Neural cell (in vitro differentiated cells): Measurements from ENCODE around the gene AGBL5. TPM values are rescaled to one million over a fixed set of nuclear protein-coding genes. Genes with fewer than 3 reads are reported as not detected.

ENCODE experiments used
- H2AFZ ChIP-seq: fragments of 200-600, 300-800 bp; sonication (generic), shearing (Covaris generic); 2 replicates; pipeline ENCODE4 v1.6.0; 2014; ENCODE audit warnings: low read depth, mild to moderate bottlenecking, antibody characterized with exemption, low read length, moderate library complexity
- H3F3A ChIP-seq: fragments of 200-600 bp; shearing (Covaris generic); 2 replicates; pipeline ENCODE4 v1.6.1; 2016; ENCODE audit warnings: mild to moderate bottlenecking, moderate library complexity, mixed read lengths, antibody characterized with exemption, low read length; ENCODE audit not compliant: insufficient read depth, poor library complexity, severe bottlenecking
- H3K27ac ChIP-seq: fragments of 200-600, 300-800 bp; sonication (generic), shearing (Covaris generic); 2 replicates; pipeline ENCODE4 v1.5.1; 2014; ENCODE audit warnings: mild to moderate bottlenecking, low read length, moderate library complexity
- H3K27me3 ChIP-seq: fragments of 300-800, 200-600 bp; sonication (generic), shearing (Covaris generic); 2 replicates; pipeline ENCODE4 v1.6.0; 2014; ENCODE audit warnings: mild to moderate bottlenecking, low read depth, low read length, moderate library complexity; ENCODE audit not compliant: insufficient read depth
- H3K36me3 ChIP-seq: fragments of 300-800, 200-600 bp; sonication (generic), shearing (Covaris generic); 2 replicates; pipeline ENCODE4 v1.5.1; 2014; ENCODE audit warnings: mild to moderate bottlenecking, antibody characterized with exemption, low read length, moderate library complexity; ENCODE audit not compliant: insufficient read depth
- H3K4me2 ChIP-seq: fragments of 300-800, 200-600 bp; sonication (generic), shearing (Covaris generic); 2 replicates; pipeline ENCODE4 v1.6.0; 2014; ENCODE audit warnings: mild to moderate bottlenecking, low read length
- H3K4me3 ChIP-seq: fragments of 300-800, 200-600 bp; sonication (generic), shearing (Covaris generic); 2 replicates; pipeline ENCODE4 v1.5.1; 2014; ENCODE audit warnings: mild to moderate bottlenecking, low read length, moderate library complexity
- H3K79me2 ChIP-seq: fragments of 200-600 bp; shearing (Covaris generic); replicated peaks from 2 replicates; pipeline ENCODE4 v1.6.0; 2014; ENCODE audit warnings: mild to moderate bottlenecking, low read length, moderate library complexity; ENCODE audit not compliant: insufficient read depth
- H3K9ac ChIP-seq: fragments of 300-800, 200-600 bp; sonication (generic), shearing (Covaris generic); 2 replicates; pipeline ENCODE4 v1.6.1; 2016; ENCODE audit warnings: mild to moderate bottlenecking, low read length, mixed read lengths
- H3K9me2 ChIP-seq: fragments of 200-600 bp; shearing (Covaris generic); 2 replicates; pipeline ENCODE4 v1.6.1; 2016; ENCODE audit warnings: mild to moderate bottlenecking, low read length, mixed read lengths; ENCODE audit not compliant: insufficient read depth
- H3K9me3 ChIP-seq: fragments of 200-600, 300-800 bp; sonication (generic), shearing (Covaris generic); 2 replicates; pipeline ENCODE4 v1.6.1; 2016; ENCODE audit warnings: mild to moderate bottlenecking, mixed run types, low read length, moderate library complexity, mixed read lengths
- H4K20me1 ChIP-seq: fragments of 200-600 bp; shearing (Covaris generic); 2 replicates; pipeline ENCODE4 v1.6.1; 2016; ENCODE audit warnings: mild to moderate bottlenecking, mixed run types; ENCODE audit not compliant: insufficient read depth
- EP300 ChIP-seq: fragments of 450-650 bp; conservative IDR thresholded peaks from 2 replicates; pipeline ENCODE4 v1.6.1; 2014; ENCODE audit warnings: antibody characterized with exemption, mild to moderate bottlenecking, moderate library complexity; ENCODE audit not compliant: poor library complexity, severe bottlenecking
- EZH2 ChIP-seq: fragments of 200-600, 300-800 bp; shearing (Covaris generic), sonication (generic); IDR thresholded peaks from 2 replicates; pipeline ENCODE4 v1.6.1; 2014; ENCODE audit warnings: antibody characterized with exemption, low read length, borderline replicate concordance, mild to moderate bottlenecking; ENCODE audit not compliant: insufficient read depth, poor library complexity, severe bottlenecking
- MXI1 ChIP-seq: fragments of 450-650 bp; conservative IDR thresholded peaks from 2 replicates; pipeline ENCODE4 v1.6.1; 2014; ENCODE audit warnings: antibody characterized with exemption, mild to moderate bottlenecking; ENCODE audit not compliant: poor library complexity, severe bottlenecking
- POLR2AphosphoS5 ChIP-seq: IDR thresholded peaks from 2 replicates; pipeline ENCODE4 v1.6.1; 2012
- RAD21 ChIP-seq: fragments of 450-650 bp; conservative IDR thresholded peaks from 2 replicates; pipeline ENCODE4 v1.6.1; 2014; ENCODE audit warnings: antibody characterized with exemption, mild to moderate bottlenecking, moderate library complexity
- SMC3 ChIP-seq: fragments of 450-650 bp; conservative IDR thresholded peaks from 2 replicates; pipeline ENCODE4 v1.6.1; 2014; ENCODE audit warnings: antibody characterized with exemption, mild to moderate bottlenecking, moderate library complexity; ENCODE audit not compliant: poor library complexity
- TAF1 ChIP-seq: IDR thresholded peaks from 2 replicates; pipeline ENCODE4 v1.6.1; 2012; ENCODE audit warnings: low read depth
- polyA plus RNA-seq: library from polyadenylated mRNA; depleted of rRNA; stranded (reverse); fragments of >200 nt; gene quantifications from 2 replicates; pipeline ENCODE4 v1.2.3, GENCODE V29; 2014
- TF ChIP-seq, protein P1 (sequence below): IDR thresholded peaks from 2 replicates; pipeline ENCODE4 v1.6.1; 2012; ENCODE audit warnings: borderline replicate concordance
- TF ChIP-seq, protein P2 (sequence below): fragments of 450-650 bp; IDR thresholded peaks from 2 replicates; pipeline ENCODE4 v1.5.1; 2014; ENCODE audit warnings: antibody characterized with exemption, mild to moderate bottlenecking, moderate library complexity; ENCODE audit not compliant: poor library complexity, severe bottlenecking

AGBL5 gene
- polyA plus RNA-seq, 1 donor from 2014 or later = 34.3 TPM

DNA sequence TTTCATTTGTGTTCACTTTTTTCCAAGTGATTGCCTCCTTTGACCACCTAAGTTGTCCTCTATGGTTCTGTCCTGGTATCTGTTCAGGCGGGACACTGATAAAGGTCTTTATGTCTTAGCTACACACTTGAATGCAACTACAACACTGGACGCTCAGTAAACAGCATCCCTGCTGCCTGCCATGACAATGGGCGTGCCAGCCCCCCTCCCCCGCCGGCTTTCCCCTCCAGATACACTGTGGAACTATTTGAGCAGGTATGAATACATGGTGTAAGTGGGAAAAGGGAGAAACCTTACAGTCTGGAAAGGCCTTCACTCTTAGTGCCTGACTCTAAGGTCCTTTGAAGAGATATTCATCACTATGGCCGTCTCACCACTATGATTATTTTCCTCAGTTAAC is 5.7 kb downstream of the AGBL5 start:
- Histone ChIP-seq H3K36me3 (no peaks in the 10 kb centered on the region), H3F3A (no peaks in the 10 kb centered on the region), H3K9ac (no peak overlapping the region), H4K20me1 (no peaks in the 10 kb centered on the region), H3K4me2 (no peak overlapping the region), H3K27me3 (no peaks in the 10 kb centered on the region), H3K79me2 (peaks cover 4% of the 10 kb centered on the region), H3K4me3 (no peak overlapping the region), H3K9me3 (no peaks in the 10 kb centered on the region), H3K9me2 (no peaks in the 10 kb centered on the region), H3K27ac (no peak overlapping the region), H2AFZ (no peak overlapping the region)
- TF ChIP-seq TAF1 (no peak), RAD21 (no peak)

DNA sequence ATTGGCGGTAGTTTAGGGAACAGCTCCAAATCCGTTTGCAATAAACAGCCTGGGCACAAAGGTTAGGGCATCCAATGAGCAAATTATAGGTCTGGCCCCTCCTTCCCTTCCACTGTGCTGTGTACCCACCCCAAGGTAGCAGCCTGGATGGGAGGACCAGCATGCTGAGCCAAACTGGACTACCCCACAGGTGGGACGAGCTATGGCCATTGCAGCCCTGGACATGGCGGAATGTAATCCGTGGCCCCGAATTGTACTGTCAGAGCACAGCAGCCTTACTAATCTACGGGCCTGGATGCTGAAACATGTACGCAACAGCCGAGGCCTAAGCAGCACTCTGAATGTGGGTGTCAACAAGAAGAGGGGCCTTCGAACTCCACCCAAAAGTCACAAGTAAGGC is 6.7 kb downstream of the AGBL5 start:
- no peak overlapping the region for H3K4me2 ChIP-seq
- no peaks in the 10 kb centered on the region for H3K27me3 ChIP-seq
- H3K27ac ChIP-seq = no peak overlapping the region
- H3K4me3 ChIP-seq = no peak overlapping the region
- H3K9me2 ChIP-seq = no peaks in the 10 kb centered on the region
- H3K79me2 ChIP-seq = no peaks in the 10 kb centered on the region
- H3F3A ChIP-seq = no peaks in the 10 kb centered on the region
- no peak overlapping the region for H2AFZ ChIP-seq
- H3K9me3 ChIP-seq = no peaks in the 10 kb centered on the region
- TF ChIP-seq EZH2 (no peak), EP300 (no peak), SMC3 (no peak), RAD21 (no peak), POLR2AphosphoS5 (no peak), TAF1 (no peak), MXI1 (no peak)
- TF ChIP-seq, protein P1, sequence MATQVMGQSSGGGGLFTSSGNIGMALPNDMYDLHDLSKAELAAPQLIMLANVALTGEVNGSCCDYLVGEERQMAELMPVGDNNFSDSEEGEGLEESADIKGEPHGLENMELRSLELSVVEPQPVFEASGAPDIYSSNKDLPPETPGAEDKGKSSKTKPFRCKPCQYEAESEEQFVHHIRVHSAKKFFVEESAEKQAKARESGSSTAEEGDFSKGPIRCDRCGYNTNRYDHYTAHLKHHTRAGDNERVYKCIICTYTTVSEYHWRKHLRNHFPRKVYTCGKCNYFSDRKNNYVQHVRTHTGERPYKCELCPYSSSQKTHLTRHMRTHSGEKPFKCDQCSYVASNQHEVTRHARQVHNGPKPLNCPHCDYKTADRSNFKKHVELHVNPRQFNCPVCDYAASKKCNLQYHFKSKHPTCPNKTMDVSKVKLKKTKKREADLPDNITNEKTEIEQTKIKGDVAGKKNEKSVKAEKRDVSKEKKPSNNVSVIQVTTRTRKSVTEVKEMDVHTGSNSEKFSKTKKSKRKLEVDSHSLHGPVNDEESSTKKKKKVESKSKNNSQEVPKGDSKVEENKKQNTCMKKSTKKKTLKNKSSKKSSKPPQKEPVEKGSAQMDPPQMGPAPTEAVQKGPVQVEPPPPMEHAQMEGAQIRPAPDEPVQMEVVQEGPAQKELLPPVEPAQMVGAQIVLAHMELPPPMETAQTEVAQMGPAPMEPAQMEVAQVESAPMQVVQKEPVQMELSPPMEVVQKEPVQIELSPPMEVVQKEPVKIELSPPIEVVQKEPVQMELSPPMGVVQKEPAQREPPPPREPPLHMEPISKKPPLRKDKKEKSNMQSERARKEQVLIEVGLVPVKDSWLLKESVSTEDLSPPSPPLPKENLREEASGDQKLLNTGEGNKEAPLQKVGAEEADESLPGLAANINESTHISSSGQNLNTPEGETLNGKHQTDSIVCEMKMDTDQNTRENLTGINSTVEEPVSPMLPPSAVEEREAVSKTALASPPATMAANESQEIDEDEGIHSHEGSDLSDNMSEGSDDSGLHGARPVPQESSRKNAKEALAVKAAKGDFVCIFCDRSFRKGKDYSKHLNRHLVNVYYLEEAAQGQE = no peak
- TF ChIP-seq, protein P2, sequence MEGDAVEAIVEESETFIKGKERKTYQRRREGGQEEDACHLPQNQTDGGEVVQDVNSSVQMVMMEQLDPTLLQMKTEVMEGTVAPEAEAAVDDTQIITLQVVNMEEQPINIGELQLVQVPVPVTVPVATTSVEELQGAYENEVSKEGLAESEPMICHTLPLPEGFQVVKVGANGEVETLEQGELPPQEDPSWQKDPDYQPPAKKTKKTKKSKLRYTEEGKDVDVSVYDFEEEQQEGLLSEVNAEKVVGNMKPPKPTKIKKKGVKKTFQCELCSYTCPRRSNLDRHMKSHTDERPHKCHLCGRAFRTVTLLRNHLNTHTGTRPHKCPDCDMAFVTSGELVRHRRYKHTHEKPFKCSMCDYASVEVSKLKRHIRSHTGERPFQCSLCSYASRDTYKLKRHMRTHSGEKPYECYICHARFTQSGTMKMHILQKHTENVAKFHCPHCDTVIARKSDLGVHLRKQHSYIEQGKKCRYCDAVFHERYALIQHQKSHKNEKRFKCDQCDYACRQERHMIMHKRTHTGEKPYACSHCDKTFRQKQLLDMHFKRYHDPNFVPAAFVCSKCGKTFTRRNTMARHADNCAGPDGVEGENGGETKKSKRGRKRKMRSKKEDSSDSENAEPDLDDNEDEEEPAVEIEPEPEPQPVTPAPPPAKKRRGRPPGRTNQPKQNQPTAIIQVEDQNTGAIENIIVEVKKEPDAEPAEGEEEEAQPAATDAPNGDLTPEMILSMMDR = no peak
- H3K9ac ChIP-seq = no peak overlapping the region
- no peaks in the 10 kb centered on the region for H4K20me1 ChIP-seq
- H3K36me3 ChIP-seq = no peaks in the 10 kb centered on the region
